HepG2 (cell line): ENCODE data around the gene AQP5. TPM values are rescaled to one million over a fixed set of nuclear protein-coding genes. Genes with fewer than 3 reads are reported as not detected.

Experiments used
- ARID4A ChIP-seq: sonication (generic); formaldehyde crosslinking; IDR thresholded peaks from 2 replicates; pipeline ENCODE4 v1.5.0; 2020; ENCODE audit warnings: mild to moderate bottlenecking, missing genetic modification reagents, borderline replicate concordance
- CEBPG ChIP-seq: IDR thresholded peaks from 2 replicates; pipeline ENCODE4 v1.6.1; 2016
- FLYWCH1 ChIP-seq: sonication (generic); formaldehyde crosslinking; IDR thresholded peaks from 2 replicates; pipeline ENCODE4 v1.8.1; 2023; ENCODE audit warnings: mild to moderate bottlenecking, missing genetic modification reagents
- HDAC6 ChIP-seq: fragments of 200-600 bp; sonication (generic); IDR thresholded peaks from 2 replicates; pipeline ENCODE4 v1.7.0; 2017; ENCODE audit warnings: mild to moderate bottlenecking, antibody characterized with exemption, low read length, low read depth
- MAF1 ChIP-seq: sonication (generic); formaldehyde crosslinking; IDR thresholded peaks from 2 replicates; pipeline ENCODE4 v1.5.0; 2020; ENCODE audit warnings: missing genetic modification reagents, borderline replicate concordance
- ZNF280D ChIP-seq: sonication (generic); formaldehyde crosslinking; IDR thresholded peaks from 2 replicates; pipeline ENCODE4 v1.5.1; 2020; ENCODE audit warnings: mild to moderate bottlenecking, missing genetic modification reagents
- ZNF318 ChIP-seq: sonication (generic); formaldehyde crosslinking; IDR thresholded peaks from 2 replicates; pipeline ENCODE4 v1.4.0; 2020; ENCODE audit warnings: mild to moderate bottlenecking, missing genetic modification reagents
- ZNF33A ChIP-seq: sonication (generic); formaldehyde crosslinking; IDR thresholded peaks from 2 replicates; pipeline ENCODE4 v1.5.1; 2020; ENCODE audit warnings: missing genetic modification reagents, mild to moderate bottlenecking, moderate library complexity, borderline replicate concordance
- polyA plus RNA-seq, 8 experiments: library from polyadenylated mRNA; depleted of rRNA in 3 of 8; stranded (reverse) in 7 of 8; unstranded in 1 of 8; fragments of >200 nt; fragmentation: Illumina TruSeq in 4 of 8; extraction: Trizol in 4 of 8; gene quantifications; 2 replicates each; pipeline versions ENCODE4 v1.2.1 to v1.2.3, GENCODE V29; 2011 to 2016; ENCODE audit warnings: low read depth in 4 of 8, missing spikeins in 1 of 8, mixed read lengths in 1 of 8; ENCODE audit not compliant: insufficient read depth in 1 of 8
- total RNA-seq, 5 experiments: library from RNA; depleted of rRNA; stranded (reverse); fragments of >200 nt; fragmentation: Illumina TruSeq; extraction: Trizol; gene quantifications; 2 replicates each; pipeline ENCODE4 v1.2.3, GENCODE V29; 2016; ENCODE audit warnings: low read depth in 1 of 5

Gene AQP5
- total and polyA plus RNA-seq, 2 of the 13 experiments (the other 11 are each of a cell fraction or from before 2014, with no cell fraction given): not detected

GRCh38 chr12:49980501-49981349, 19.1 kb downstream of the AQP5 start (continued):
- no peak for TF ChIP-seq ZNF318 (CRISPR knock-in tag)
- TF ChIP-seq MAF1: no peak
- TF ChIP-seq FLYWCH1 (CRISPR knock-in tag): no peak
- TF ChIP-seq ARID4A (CRISPR knock-in tag): peak; percentile 18; the same call in 1 of the 2 replicates
- no peak for TF ChIP-seq ZNF280D
- TF ChIP-seq ZNF33A: no peak
- no peak for TF ChIP-seq CEBPG (CRISPR knock-in tag)
- TF ChIP-seq HDAC6: no peak
